OCI-LY7 (cell line): ENCODE measurements around the gene RAD51. TPM values are rescaled to one million over a fixed set of nuclear protein-coding genes. Genes with fewer than 3 reads are reported as not detected.
A peak's percentile ranks its signal among the peaks of the same experiment; 100 is the strongest.

Source experiments
- BruUV-seq: library from RNA; stranded (reverse); fragments of 400-500 nt; replicated peaks from 2 replicates; lab custom pipeline; 2021; lab: Mats Ljungman, UMichigan
- CTCF ChIA-PET: fragments of 300-600 bp; sonication (Branson Sonifier 250); formaldehyde crosslinking; loops from one replicate; lab custom pipeline; 2022; ENCODE audit warnings: antibody characterized with exemption; ENCODE audit not compliant: unreplicated experiment; lab: Charles Lee
- POLR2A ChIA-PET: fragments of 300-600 bp; sonication (Branson Sonifier 250); formaldehyde crosslinking; loops from one replicate; lab custom pipeline; 2022; ENCODE audit warnings: antibody characterized with exemption; lab: Charles Lee
- DNase-seq: peaks from one replicate; pipeline ENCODE4 v3.0.0-alpha.2; 2015; ENCODE audit warnings: low spot score
- H2AFZ ChIP-seq: fragments of 200-600 bp; sonication (generic), shearing (Covaris generic); 2 replicates; pipeline ENCODE4 v1.6.1; 2014; ENCODE audit warnings: mild to moderate bottlenecking, antibody characterized with exemption, low read length, moderate library complexity
- H3K27ac ChIP-seq: fragments of 200-600 bp; sonication (generic); 2 replicates; pipeline ENCODE4 v1.5.1; 2014; ENCODE audit warnings: mixed run types, low read depth, mild to moderate bottlenecking, moderate library complexity, low read length, inconsistent platforms; ENCODE audit not compliant: poor library complexity, severe bottlenecking
- H3K36me3 ChIP-seq: fragments of 200-600 bp; sonication (generic); 2 replicates; pipeline ENCODE4 v1.6.1; 2014; ENCODE audit warnings: mild to moderate bottlenecking, antibody characterized with exemption, low read length, moderate library complexity, mixed read lengths; ENCODE audit not compliant: insufficient read depth
- H3K4me1 ChIP-seq: fragments of 200-600 bp; sonication (generic); 2 replicates; pipeline ENCODE4 v1.5.1; 2014; ENCODE audit warnings: mild to moderate bottlenecking, low read length; ENCODE audit not compliant: insufficient read depth, poor library complexity, severe bottlenecking
- H3K4me2 ChIP-seq: fragments of 200-600 bp; sonication (generic); 2 replicates; pipeline ENCODE4 v1.6.1; 2014; ENCODE audit warnings: mild to moderate bottlenecking, low read length
- H3K4me3 ChIP-seq: fragments of 200-600 bp; sonication (generic); 2 replicates; pipeline ENCODE4 v1.5.1; 2014; ENCODE audit warnings: mild to moderate bottlenecking, low read depth, low read length; ENCODE audit not compliant: poor library complexity, severe bottlenecking
- H3K79me2 ChIP-seq: fragments of 200-600 bp; sonication (generic); 2 replicates; pipeline ENCODE4 v1.6.1; 2016; ENCODE audit warnings: low read depth, mild to moderate bottlenecking, low read length, moderate library complexity, mixed read lengths; ENCODE audit not compliant: insufficient read depth
- H3K9me2 ChIP-seq: fragments of 200-600 bp; sonication (generic); 2 replicates; pipeline ENCODE4 v1.6.1; 2016; ENCODE audit warnings: mild to moderate bottlenecking, low read length, mixed read lengths; ENCODE audit not compliant: insufficient read depth
- H3K9me3 ChIP-seq: fragments of 200-600 bp; sonication (generic); 2 replicates; pipeline ENCODE4 v1.6.1; 2014; ENCODE audit warnings: mild to moderate bottlenecking, mixed run types, low read length, mixed read lengths
- H4K20me1 ChIP-seq: fragments of 200-600 bp; sonication (generic); 2 replicates; pipeline ENCODE4 v1.6.1; 2014; ENCODE audit warnings: mild to moderate bottlenecking, antibody characterized with exemption, low read length, moderate library complexity, mixed read lengths; ENCODE audit not compliant: insufficient read depth
- EZH2phosphoT487 ChIP-seq: fragments of 200-600 bp; sonication (generic); IDR thresholded peaks from 2 replicates; pipeline ENCODE4 v1.6.1; 2018; ENCODE audit warnings: low read depth, borderline replicate concordance, mild to moderate bottlenecking, mixed run types, antibody characterized with exemption, low read length, moderate library complexity, mixed read lengths
- intact Hi-C: fragments of 100-400 bp; cut with micrococcal nuclease; formaldehyde crosslinking; loops from one replicate; pipeline ENCODE4 v1.10.0; 2022; ENCODE audit not compliant: unreplicated experiment
- total RNA-seq, 2 experiments: library from RNA; depleted of rRNA in 1 of 2; stranded (reverse); fragments of >200 nt in 1 of 2; shearing (Covaris generic) in 1 of 2; gene quantifications; 2 replicates each; pipeline ENCODE4 v1.2.3, GENCODE V29; 2014 to 2022
- TF ChIP-seq, protein P1 (sequence below): fragments of 200-600 bp; sonication (generic); conservative IDR thresholded peaks from 2 replicates; pipeline ENCODE4 v1.5.1; 2014; ENCODE audit warnings: mild to moderate bottlenecking, antibody characterized with exemption, low read length, moderate library complexity, mixed read lengths

The RAD51 gene
- total RNA-seq, 2 experiments from 2014 or later, result 45.8 to 86.8 TPM

- peak overlapping the region; percentile 95 for H3K4me2 ChIP-seq
- H3K27ac ChIP-seq, result peak overlapping the region; percentile 79
- ChIA-PET CTCF (interaction anchor here (1.1 kb wide), 1 partner anchor 13 kb away, joined by 3 read pairs; no protein-coding TSS in a partner anchor), POLR2A (no interaction called here)
- intact Hi-C loops, result no loop called here
- peaks cover 25% of the 10 kb centered on the region; the same call in 1 of the 2 replicates for H3K36me3 ChIP-seq
- no peaks in the 10 kb centered on the region for H4K20me1 ChIP-seq
- peaks cover 50% of the 10 kb centered on the region for H3K4me1 ChIP-seq
- H3K4me3 ChIP-seq, result peak overlapping the region; percentile 79
- no TSS peak for BruUV-seq
- no peaks in the 10 kb centered on the region for H3K9me2 ChIP-seq
- H3K79me2 ChIP-seq, result peaks cover 4% of the 10 kb centered on the region; the same call in 1 of the 2 replicates
- TF ChIP-seq, protein P1, sequence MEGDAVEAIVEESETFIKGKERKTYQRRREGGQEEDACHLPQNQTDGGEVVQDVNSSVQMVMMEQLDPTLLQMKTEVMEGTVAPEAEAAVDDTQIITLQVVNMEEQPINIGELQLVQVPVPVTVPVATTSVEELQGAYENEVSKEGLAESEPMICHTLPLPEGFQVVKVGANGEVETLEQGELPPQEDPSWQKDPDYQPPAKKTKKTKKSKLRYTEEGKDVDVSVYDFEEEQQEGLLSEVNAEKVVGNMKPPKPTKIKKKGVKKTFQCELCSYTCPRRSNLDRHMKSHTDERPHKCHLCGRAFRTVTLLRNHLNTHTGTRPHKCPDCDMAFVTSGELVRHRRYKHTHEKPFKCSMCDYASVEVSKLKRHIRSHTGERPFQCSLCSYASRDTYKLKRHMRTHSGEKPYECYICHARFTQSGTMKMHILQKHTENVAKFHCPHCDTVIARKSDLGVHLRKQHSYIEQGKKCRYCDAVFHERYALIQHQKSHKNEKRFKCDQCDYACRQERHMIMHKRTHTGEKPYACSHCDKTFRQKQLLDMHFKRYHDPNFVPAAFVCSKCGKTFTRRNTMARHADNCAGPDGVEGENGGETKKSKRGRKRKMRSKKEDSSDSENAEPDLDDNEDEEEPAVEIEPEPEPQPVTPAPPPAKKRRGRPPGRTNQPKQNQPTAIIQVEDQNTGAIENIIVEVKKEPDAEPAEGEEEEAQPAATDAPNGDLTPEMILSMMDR, result no peak
- no peak for TF ChIP-seq EZH2phosphoT487
- no peak for DNase-seq
- H2AFZ ChIP-seq, result peak overlapping the region; percentile 80
- no peaks in the 10 kb centered on the region for H3K9me3 ChIP-seq
Observed at GRCh38 chr15:40762919-40763800, 68.2 kb downstream of the RAD51 start.

DNA sequence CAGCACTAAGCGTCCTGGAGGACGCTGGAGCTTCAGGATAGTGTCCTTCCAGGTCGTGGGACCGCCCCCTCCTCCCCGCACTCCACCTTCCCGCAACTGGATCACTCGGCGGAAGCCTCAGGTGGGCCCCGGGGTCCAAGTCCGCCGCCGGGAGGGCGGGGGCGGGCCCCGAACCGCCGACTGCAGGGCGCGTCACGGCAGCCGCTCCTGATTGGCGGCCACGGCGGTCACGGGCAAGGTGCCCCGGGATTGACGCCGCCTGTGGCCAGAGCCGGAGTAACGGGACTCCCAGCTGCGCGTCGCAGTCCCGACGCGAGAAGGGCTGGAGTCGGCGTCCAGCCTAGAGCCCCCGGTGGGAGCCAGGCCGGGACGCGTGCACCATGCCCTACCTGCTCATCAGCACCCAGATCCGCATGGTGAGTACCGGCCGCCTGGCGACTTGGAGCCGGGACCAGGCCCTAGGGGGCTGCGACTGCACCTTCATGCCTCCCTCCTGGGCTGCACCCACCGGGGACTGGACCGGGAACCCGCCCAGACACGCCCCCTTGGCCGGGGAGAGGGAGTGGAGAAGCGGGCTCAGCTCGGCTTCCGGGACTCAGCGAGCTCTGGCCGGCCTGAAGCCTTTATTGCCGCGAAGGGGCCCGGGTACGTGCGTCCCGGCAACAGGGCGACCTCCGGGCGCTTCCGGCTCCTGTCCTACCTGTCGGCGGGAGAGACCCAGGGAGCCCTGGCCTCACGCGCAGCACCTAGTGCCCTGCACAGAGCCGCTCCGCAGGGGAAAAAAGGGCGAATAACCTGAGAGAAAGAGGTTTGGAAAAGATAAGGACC is 69.0 kb downstream of the RAD51 start, which contains the start of gene GCHFR:
GCHFR (plus strand) TSS at position 268 of the 828 bp plus-strand sequence; CDS start at position 381, 113 bp downstream.
- Histone ChIP-seq H3K36me3 (peaks cover 31% of the 10 kb centered on the region; the same call in 1 of the 2 replicates), H3K9me3 (no peaks in the 10 kb centered on the region), H3K4me1 (peaks cover 57% of the 10 kb centered on the region), H4K20me1 (no peaks in the 10 kb centered on the region), H3K9me2 (no peaks in the 10 kb centered on the region), H2AFZ (peak within 1 kb of the TSS; percentile 80), H3K4me2 (peak within 1 kb of the TSS; percentile 95), H3K79me2 (peaks cover 4% of the 10 kb centered on the region; the same call in 1 of the 2 replicates), H3K27ac (peak within 1 kb of the TSS; percentile 79), H3K4me3 (peak within 1 kb of the TSS; percentile 79)
- TF ChIP-seq, protein P1, result peak; percentile 53
- no peak for TF ChIP-seq EZH2phosphoT487
- peak; percentile 82 for DNase-seq
- ChIA-PET POLR2A (interaction anchor here (0.6 to 2.4 kb wide), 5 partner anchors 7 to 212 kb away, joined by 3 to 8 read pairs (median 3); partner anchors contain the start of gene CCDC32), CTCF (interaction anchor here (1.1 kb wide), 1 partner anchor 13 kb away, joined by 3 read pairs; no protein-coding TSS in a partner anchor)
- intact Hi-C loops, result loop anchor here (1.0 kb wide), 1 partner anchor 9 kb away; the partner anchor contains the start of gene RMDN3
- no TSS peak for BruUV-seq
